Peyer's patch (tissue), 4 donors: ENCODE data around the gene ZNF236.

Experiments
- CTCF ChIP-seq, 6 experiments: fragments of 450-650 bp in 4 of 6; fragments of 200-600 bp in 2 of 6; sonication (generic) in 1 of 6; IDR thresholded peaks; one replicate each; pipeline ENCODE4 v1.5.1; 2017 to 2019; ENCODE audit warnings: antibody characterized with exemption in 6 of 6, mild to moderate bottlenecking in 3 of 6, moderate library complexity in 1 of 6
- POLR2A ChIP-seq, 2 donors: fragments of 450-650 bp; IDR thresholded peaks; one replicate each; pipeline ENCODE4 v1.5.1; 2017; ENCODE audit warnings: antibody characterized with exemption in 2 of 2, mild to moderate bottlenecking in 2 of 2, moderate library complexity in 2 of 2

GRCh38 chr18:76963936-76964335, 141.6 kb downstream of the ZNF236 start:
- no peak for TF ChIP-seq CTCF (IDR thresholded peaks at IDR 0.05)
- no peak for TF ChIP-seq POLR2A (IDR thresholded peaks at IDR 0.05)
